ENCODE measurements around the gene CYTH3. TPM values are rescaled to one million over a fixed set of nuclear protein-coding genes. Genes with fewer than 3 reads are reported as not detected.

Gene CYTH3
- total and polyA plus RNA-seq, 7 donors: 6.1 to 15.0 (median 13.5) TPM

DNA sequence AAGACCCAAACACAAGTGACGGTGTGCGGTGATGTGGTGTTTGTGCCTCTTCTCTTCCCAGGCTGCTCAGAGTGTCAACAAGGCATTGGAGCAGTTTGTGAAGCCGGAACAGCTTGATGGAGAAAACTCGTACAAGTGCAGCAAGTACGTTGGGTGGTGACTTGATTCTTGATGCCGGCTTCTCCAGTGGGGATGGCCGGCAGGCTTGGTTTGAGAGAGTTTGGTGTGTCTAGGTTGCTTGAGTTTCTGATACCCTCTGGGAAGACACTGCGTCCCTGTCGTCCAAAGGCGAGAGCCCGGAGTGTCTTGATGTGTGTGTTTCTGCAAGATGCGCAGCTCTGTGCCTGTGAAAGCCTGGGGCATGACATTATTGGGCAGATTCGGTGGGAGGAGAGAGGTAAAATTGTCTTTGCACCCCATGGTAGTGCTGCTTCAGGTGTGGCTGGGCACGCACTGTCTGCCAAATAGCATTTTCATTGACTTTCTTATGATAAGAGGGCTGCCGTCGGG is 129.5 kb downstream of the CYTH3 start:
- H3K4me1 ChIP-seq: no peaks in the 10 kb centered on the region
- no peak overlapping the region for H3K4me3 ChIP-seq
- intact Hi-C loops (cut with DNase I): no loop called here
- DNase-seq (no peak), ATAC-seq (no peak)
- H3K36me3 ChIP-seq (ENCODE audit: insufficient read depth in 1 of 2, low read depth in 1 of 2): peaks cover 8 to 95% of the 10 kb centered on the region in 2 donors
- H3K27me3 ChIP-seq (ENCODE audit: insufficient read depth in 3 of 3, low read length in 2 of 3): no peaks in the 10 kb centered on the region
- no peak overlapping the region for H3K27ac ChIP-seq
- 95 to 98% (median 97%) methylated on average over 16 of the region's 16 CpGs for WGBS, 3 donors
- no peak for TF ChIP-seq CTCF (IDR thresholded peaks at IDR 0.05)
- H3K9me3 ChIP-seq: no peaks in the 10 kb centered on the region

GRCh38 chr7:6139189-6139996 is 133.0 kb downstream of the CYTH3 start:
- Histone ChIP-seq H3K27me3 (ENCODE audit: insufficient read depth in 3 of 3, low read length in 2 of 3) (no peaks in the 10 kb centered on the region), H3K9me3 (no peaks in the 10 kb centered on the region), H3K4me1 (no peaks in the 10 kb centered on the region), H3K27ac (no peak overlapping the region), H3K36me3 (ENCODE audit: insufficient read depth in 1 of 2, low read depth in 1 of 2) (peaks cover 5 to 78% of the 10 kb centered on the region in 2 donors), H3K4me3 (no peak overlapping the region)
- ATAC-seq (no peak), DNase-seq (no peak)
- TF ChIP-seq CTCF (IDR thresholded peaks at IDR 0.05): no peak
- intact Hi-C loops (cut with DNase I): no loop called here
- WGBS, 3 donors: 79 to 88% (median 81%) methylated on average over 17 of the region's 17 CpGs

GRCh38 chr7:6136475-6136874 is 135.9 kb downstream of the CYTH3 start:
- WGBS, 3 donors: 88 to 94% (median 89%) methylated on average over 2 of the region's 2 CpGs
- Histone ChIP-seq H3K27ac (no peak overlapping the region), H3K27me3 (ENCODE audit: insufficient read depth in 3 of 3, low read length in 2 of 3) (no peaks in the 10 kb centered on the region), H3K9me3 (no peaks in the 10 kb centered on the region), H3K4me3 (no peak overlapping the region), H3K36me3 (ENCODE audit: insufficient read depth in 1 of 2, low read depth in 1 of 2) (peaks cover 5 to 68% of the 10 kb centered on the region in 2 donors), H3K4me1 (no peaks in the 10 kb centered on the region)
- DNase-seq (no peak), ATAC-seq (no peak)
- no peak for TF ChIP-seq CTCF (IDR thresholded peaks at IDR 0.05)
- intact Hi-C loops (cut with DNase I): no loop called here

DNA sequence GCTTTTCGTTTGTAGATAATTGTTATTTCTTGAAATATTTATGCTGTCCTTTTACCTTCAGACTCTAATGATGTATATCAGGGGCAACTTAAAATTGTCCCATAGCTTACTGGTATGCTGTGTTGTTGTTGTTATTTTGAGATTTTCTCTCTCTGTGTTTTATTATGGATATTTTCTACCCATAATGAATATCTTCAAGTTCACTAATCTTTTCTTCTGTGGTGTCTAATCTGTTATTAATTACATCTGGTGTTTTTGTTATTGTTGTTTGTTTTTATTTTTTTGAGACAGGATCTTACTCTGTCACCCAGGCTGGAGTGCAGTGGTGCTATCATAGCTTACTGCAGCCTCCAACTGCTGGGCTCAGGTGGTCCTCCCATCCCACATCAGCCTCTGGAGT is 139.2 kb downstream of the CYTH3 start:
- no peaks in the 10 kb centered on the region for H3K9me3 ChIP-seq
- intact Hi-C loops (cut with DNase I): no loop called here
- ATAC-seq: no peak
- H3K27ac ChIP-seq: no peak overlapping the region
- no peak for DNase-seq
- peaks cover 0 to 62% of the 10 kb centered on the region in 2 donors for H3K36me3 ChIP-seq (ENCODE audit: insufficient read depth in 1 of 2, low read depth in 1 of 2)
- H3K4me1 ChIP-seq: no peaks in the 10 kb centered on the region
- 93 to 97% (median 93%) methylated on average over 1 of the region's 1 CpG for WGBS, 3 donors
- no peak overlapping the region for H3K4me3 ChIP-seq
- no peak for TF ChIP-seq CTCF (IDR thresholded peaks at IDR 0.05)
- no peaks in the 10 kb centered on the region for H3K27me3 ChIP-seq (ENCODE audit: insufficient read depth in 3 of 3, low read length in 2 of 3)
